Mesothelial cell of epicardium (in vitro differentiated cells): ENCODE results near the gene GALNTL6. TPM values are rescaled to one million over a fixed set of nuclear protein-coding genes. Genes with fewer than 3 reads are reported as not detected.
"Not testable (repeated sequence)": the region's sequence is repeated elsewhere in the genome, so short reads cannot be mapped to it uniquely, and the experiment has no call there.

ENCODE experiments used
- DNase-seq, 2 experiments: peaks; one replicate each; pipeline ENCODE4 v3.0.0; 2021; ENCODE audit warnings: low spot score in 2 of 2; ENCODE audit not compliant: unreplicated experiment in 2 of 2
- H3K27ac Mint-ChIP-seq: 2 replicates; pipeline ENCODE4 v1.8.0; 2021; ENCODE audit warnings: mixed read lengths
- H3K27me3 Mint-ChIP-seq: 2 replicates; pipeline ENCODE4 v1.8.0; 2021; ENCODE audit warnings: low read depth, mixed read lengths
- H3K36me3 Mint-ChIP-seq: 2 replicates; pipeline ENCODE4 v1.8.0; 2021; ENCODE audit warnings: mixed read lengths
- H3K4me1 Mint-ChIP-seq: 2 replicates; pipeline ENCODE4 v1.8.0; 2021; ENCODE audit warnings: mixed read lengths
- H3K4me3 Mint-ChIP-seq: 2 replicates; pipeline ENCODE4 v1.8.0; 2021; ENCODE audit warnings: mild to moderate bottlenecking, moderate library complexity, mixed read lengths
- H3K9me3 Mint-ChIP-seq: 2 replicates; pipeline ENCODE4 v1.8.0; 2021; ENCODE audit warnings: mixed read lengths
- CTCF ChIP-seq: fragments of 200-600 bp; sonication (generic); IDR thresholded peaks from one replicate; pipeline ENCODE4 v1.5.0; 2021; ENCODE audit warnings: antibody characterized with exemption; ENCODE audit not compliant: unreplicated experiment
- total RNA-seq: library from RNA; stranded (reverse); gene quantifications from 3 replicates; pipeline ENCODE4 v1.2.1, GENCODE V29; 2021

GALNTL6 gene
- total RNA-seq, 1 donor from 2014 or later: 1.3 TPM

GRCh38 chr4:172900900-172901299 is 1087.7 kb downstream of the GALNTL6 start:
- Mint-ChIP-seq H3K36me3 (peaks cover 3% of the 10 kb centered on the region), H3K9me3 (peaks cover 12% of the 10 kb centered on the region), H3K4me3 (no peak overlapping the region), H3K4me1 (peaks cover 12% of the 10 kb centered on the region), H3K27ac (no peak overlapping the region), H3K27me3 (no peaks in the 10 kb centered on the region)
- no peak for TF ChIP-seq CTCF
- no peak for DNase-seq

GRCh38 chr4:172912468-172912867 is 1099.3 kb downstream of the GALNTL6 start:
- H3K4me1 Mint-ChIP-seq, H3K36me3 Mint-ChIP-seq, H3K4me3 Mint-ChIP-seq, H3K27me3 Mint-ChIP-seq, DNase-seq, H3K27ac Mint-ChIP-seq: not testable (repeated sequence)
- H3K9me3 Mint-ChIP-seq: peaks cover 33% of the 10 kb centered on the region

DNA sequence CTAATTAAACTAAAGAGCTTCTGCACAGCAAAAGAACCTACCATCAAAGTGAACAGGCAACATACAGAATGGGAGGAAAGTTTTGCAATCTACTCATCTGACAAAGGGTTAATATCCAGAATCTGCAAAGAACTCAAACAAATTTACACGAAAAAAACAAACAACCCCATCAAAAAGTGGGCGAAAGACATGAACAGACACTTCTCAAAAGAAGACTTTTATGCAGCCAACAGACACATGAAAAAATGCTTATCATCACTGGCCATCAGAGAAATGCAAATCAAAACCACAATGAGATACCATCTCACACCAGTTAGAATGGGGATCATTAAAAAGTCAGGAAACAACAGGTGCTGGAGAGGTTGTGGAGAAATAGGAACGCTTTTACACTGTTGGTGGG is 1104.2 kb downstream of the GALNTL6 start:
- not testable (repeated sequence) for H3K4me1 Mint-ChIP-seq, DNase-seq, H3K36me3 Mint-ChIP-seq, H3K27me3 Mint-ChIP-seq, H3K4me3 Mint-ChIP-seq, H3K27ac Mint-ChIP-seq
- H3K9me3 Mint-ChIP-seq: peaks cover 33% of the 10 kb centered on the region

DNA sequence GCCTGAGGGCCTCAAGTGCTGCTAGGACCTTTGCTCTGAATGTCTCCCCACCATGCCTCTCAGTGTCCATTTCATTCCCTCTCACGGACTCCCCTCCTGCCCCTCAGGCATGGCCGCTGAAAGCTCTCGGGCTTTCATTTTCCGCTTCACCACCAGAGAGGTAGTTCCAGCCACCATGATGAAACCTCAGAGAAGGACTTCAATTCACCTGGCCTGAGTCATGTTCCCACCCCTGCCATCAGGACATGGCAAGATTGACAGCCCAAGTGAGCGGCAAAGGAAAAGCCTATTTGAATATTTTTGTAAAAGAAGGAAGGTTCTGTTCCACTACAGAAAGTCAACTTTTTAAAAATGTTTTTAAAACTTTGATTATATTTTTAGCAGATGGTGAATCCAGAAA is 1106.1 kb downstream of the GALNTL6 start:
- Mint-ChIP-seq H3K9me3 (peaks cover 27% of the 10 kb centered on the region), H3K4me1 (no peaks in the 10 kb centered on the region), H3K36me3 (peaks cover 2% of the 10 kb centered on the region), H3K27ac (no peak overlapping the region), H3K27me3 (peaks cover 2% of the 10 kb centered on the region), H3K4me3 (no peak overlapping the region)
- no peak for TF ChIP-seq CTCF
- DNase-seq: no peak

DNA sequence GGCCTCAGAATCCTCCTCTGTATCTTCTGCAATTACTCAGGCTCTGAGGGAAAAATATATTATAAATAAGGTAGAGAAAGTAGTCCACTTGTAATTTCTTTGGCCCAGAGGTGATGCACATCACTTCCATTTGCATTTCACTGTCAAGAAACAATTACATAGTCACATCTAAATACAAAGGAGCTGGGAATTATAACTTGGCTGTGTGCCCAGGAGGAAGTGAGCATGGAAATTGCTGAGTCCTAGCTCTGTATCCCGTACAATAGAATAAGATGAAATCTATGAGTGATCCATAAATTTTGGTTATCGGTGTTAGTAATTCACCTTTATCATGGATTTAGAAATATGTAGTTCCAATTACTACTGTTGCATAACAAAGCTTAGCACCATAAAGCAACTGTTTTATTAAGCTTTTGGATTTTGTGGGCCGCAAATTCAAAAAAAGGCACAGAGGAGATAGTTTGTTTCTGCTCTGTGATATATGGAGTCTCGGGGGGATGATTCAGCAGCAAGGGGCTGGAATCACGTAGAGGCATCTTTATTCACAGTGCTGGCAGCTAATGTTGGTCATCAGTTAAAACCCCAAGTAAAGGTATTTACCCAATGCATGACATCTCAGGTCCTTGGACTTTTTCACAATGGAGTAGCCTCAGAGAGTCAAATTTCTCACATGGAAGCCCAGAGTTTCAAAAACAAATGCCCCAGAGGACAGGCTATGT is 1114.1 kb downstream of the GALNTL6 start:
- Mint-ChIP-seq H3K36me3 (no peaks in the 10 kb centered on the region), H3K9me3 (peaks cover 5% of the 10 kb centered on the region), H3K4me1 (no peaks in the 10 kb centered on the region), H3K27me3 (peaks cover 7% of the 10 kb centered on the region), H3K27ac (no peak overlapping the region), H3K4me3 (no peak overlapping the region)
- TF ChIP-seq CTCF: no peak
- no peak for DNase-seq

GRCh38 chr4:172928347-172928746 is 1115.1 kb downstream of the GALNTL6 start:
- H3K36me3 Mint-ChIP-seq: no peaks in the 10 kb centered on the region
- no peaks in the 10 kb centered on the region for H3K4me1 Mint-ChIP-seq
- H3K4me3 Mint-ChIP-seq: no peak overlapping the region
- H3K9me3 Mint-ChIP-seq: no peaks in the 10 kb centered on the region
- no peak for TF ChIP-seq CTCF
- DNase-seq: no peak
- H3K27ac Mint-ChIP-seq: no peak overlapping the region
- peaks cover 9% of the 10 kb centered on the region for H3K27me3 Mint-ChIP-seq
